Cardiac fibroblast (primary cell): ENCODE measurements around the gene COL4A2.
A peak's percentile ranks its signal among the peaks of the same experiment; 100 is the strongest.

Source experiments
- DNase-seq, 2 donors: peaks; one replicate each; pipeline versions ENCODE4 v3.0.0 to v3.0.0-alpha.2; 2010; ENCODE audit warnings: low read depth in 2 of 2
- H3K4me3 ChIP-seq, 2 donors: replicated peaks in 1 of 2; 1 replicate in 1 of 2; 2 replicates in 1 of 2; pipeline ENCODE4 v1.5.1; 2011; ENCODE audit warnings: low read depth in 2 of 2, low read length in 2 of 2, mild to moderate bottlenecking in 2 of 2, moderate library complexity in 1 of 2
- TF ChIP-seq, protein P1 (sequence below): IDR thresholded peaks from one replicate; pipeline ENCODE4 v1.5.1; 2011; ENCODE audit warnings: low read depth, mild to moderate bottlenecking, low read length, inconsistent platforms

COL4A2 gene

DNA sequence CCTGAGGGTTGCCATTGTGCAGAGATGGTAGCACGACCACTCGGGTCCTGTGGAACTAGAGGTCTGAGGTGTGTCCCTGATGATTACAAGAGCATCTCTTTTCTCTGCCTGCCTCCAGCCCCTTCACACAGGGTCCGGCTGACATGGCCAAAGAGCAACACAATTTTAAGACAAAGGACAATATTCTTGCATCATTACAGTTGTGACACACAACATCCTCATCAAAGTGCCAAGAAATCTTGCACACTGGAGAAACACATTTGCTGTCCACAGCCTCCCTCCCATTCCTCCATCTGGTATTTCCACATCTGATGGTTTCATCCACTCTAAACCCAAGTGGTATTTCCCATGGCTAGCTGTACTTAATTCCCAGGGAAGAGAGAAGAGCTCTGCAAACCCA, 12.9 kb upstream of the COL4A2 start:
- DNase-seq: peak; percentile 67 to 87
- no peak overlapping the region for H3K4me3 ChIP-seq
- TF ChIP-seq, protein P1, sequence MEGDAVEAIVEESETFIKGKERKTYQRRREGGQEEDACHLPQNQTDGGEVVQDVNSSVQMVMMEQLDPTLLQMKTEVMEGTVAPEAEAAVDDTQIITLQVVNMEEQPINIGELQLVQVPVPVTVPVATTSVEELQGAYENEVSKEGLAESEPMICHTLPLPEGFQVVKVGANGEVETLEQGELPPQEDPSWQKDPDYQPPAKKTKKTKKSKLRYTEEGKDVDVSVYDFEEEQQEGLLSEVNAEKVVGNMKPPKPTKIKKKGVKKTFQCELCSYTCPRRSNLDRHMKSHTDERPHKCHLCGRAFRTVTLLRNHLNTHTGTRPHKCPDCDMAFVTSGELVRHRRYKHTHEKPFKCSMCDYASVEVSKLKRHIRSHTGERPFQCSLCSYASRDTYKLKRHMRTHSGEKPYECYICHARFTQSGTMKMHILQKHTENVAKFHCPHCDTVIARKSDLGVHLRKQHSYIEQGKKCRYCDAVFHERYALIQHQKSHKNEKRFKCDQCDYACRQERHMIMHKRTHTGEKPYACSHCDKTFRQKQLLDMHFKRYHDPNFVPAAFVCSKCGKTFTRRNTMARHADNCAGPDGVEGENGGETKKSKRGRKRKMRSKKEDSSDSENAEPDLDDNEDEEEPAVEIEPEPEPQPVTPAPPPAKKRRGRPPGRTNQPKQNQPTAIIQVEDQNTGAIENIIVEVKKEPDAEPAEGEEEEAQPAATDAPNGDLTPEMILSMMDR: no peak

DNA sequence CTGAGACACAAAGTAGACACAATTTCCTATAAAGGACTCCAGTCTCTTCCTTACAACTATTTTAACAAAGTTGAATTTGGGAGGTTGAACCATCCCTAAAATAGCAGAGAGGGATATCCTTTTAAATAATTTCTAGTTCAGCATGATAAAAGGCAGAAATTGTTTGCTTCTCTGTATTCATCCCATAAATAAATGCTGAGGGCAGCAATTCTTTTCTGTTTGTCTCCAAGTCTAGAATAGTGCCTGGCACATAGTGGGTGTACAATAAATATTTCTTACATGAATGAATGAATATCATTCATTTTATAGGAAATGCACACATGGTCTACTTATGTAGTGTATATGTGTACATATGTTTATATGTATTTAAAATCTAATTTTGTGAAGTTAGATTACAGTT, 12.5 kb upstream of the COL4A2 start:
- no peak overlapping the region for H3K4me3 ChIP-seq
- TF ChIP-seq, protein P1: no peak
- no peak for DNase-seq

DNA sequence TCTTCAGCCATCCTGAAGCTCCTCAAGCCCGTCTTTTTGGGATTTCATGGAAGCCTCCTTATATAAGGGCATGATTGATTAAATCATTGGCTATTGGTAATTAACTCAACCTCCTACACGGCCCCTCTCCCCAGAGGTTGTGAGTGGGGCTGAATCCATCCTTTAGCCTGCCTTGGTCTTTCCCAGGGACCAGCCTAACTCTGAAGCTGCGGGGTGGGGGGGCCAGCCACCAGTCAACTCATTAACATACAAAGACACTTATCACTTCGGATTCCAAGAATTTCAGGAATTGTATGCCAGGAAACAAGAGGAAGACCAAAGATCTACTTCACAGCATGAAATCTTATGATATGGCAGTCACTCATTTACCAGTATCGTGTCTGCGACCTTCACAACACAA, 10.1 kb upstream of the COL4A2 start:
- DNase-seq: no peak
- no peak overlapping the region for H3K4me3 ChIP-seq
- TF ChIP-seq, protein P1: no peak

DNA sequence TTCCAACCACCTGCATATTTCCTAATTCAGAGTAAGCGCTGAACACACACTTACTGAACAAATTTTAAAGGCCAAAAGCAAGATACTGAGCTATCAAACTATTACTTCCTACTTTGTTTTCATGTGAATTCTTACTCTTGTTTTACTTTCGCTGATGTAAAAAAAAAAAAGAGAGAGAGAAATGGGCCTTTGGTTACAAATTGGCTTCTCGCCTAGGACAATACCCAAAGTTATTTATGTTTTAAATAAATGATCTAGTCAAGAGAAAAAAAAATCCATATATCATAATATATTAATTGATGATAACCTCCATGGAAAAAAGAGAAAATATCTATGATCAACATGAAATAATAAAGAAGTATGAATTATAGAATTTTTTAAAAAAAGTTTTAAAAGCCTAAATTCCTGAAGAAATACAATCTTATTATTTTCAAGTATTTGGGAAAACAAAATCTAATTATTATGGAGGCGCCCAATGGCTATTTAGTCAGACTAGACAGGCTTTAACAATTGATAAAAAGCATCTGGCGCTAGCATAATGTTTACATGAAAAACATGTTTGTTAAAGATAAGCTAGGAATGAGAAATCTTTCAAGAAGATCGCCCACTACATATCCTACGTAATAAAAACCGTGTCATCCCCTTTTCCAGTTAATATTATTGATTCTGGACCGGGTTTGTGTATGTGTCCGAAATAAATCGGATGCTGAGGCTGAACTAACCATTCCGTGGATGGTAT, 9.1 kb upstream of the COL4A2 start:
- DNase-seq: peak in 1 of 2 donors; percentile 51
- H3K4me3 ChIP-seq: no peak overlapping the region
- TF ChIP-seq, protein P1: no peak

DNA sequence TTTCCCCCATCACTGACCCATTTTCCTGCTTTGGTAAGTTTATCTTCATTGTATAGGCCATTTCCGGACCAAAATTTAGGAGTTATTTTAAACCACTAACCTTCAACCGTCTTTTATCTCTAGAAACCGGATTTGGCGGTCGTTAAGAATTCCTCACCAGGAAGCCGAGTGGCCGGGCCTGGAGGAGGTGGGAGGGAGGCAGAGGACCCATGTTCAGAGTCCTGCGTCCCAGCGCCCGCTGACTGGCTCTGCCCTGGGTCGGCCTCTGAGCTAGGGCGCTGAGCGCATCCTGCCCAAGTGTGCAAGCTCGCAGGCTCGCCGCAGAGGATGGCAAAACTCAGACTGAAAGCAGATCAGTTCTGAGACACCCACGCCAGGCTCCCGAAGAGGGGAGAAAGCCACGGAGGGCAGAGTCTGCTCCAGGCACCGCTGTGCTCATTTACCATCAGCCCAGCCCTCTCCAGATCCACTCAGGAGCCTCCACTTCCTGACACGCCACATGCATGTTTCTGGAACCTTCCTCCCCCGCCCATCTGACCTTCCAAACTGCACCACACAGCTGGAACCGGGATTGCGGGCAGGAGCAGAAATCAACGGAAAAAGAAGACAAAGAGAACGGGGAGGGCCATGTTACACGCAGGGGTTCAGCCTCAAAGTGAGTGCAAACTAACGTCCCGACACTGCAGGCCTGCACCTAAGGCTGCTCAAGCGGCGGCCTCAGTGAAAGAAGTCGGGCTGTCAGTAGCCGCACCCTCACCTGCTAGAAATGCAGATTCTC, 8.4 kb upstream of the COL4A2 start:
- H3K4me3 ChIP-seq: peak overlapping the region in 1 of 2 donors; percentile 16
- peak; percentile 61 to 70 for DNase-seq
- TF ChIP-seq, protein P1: no peak

DNA sequence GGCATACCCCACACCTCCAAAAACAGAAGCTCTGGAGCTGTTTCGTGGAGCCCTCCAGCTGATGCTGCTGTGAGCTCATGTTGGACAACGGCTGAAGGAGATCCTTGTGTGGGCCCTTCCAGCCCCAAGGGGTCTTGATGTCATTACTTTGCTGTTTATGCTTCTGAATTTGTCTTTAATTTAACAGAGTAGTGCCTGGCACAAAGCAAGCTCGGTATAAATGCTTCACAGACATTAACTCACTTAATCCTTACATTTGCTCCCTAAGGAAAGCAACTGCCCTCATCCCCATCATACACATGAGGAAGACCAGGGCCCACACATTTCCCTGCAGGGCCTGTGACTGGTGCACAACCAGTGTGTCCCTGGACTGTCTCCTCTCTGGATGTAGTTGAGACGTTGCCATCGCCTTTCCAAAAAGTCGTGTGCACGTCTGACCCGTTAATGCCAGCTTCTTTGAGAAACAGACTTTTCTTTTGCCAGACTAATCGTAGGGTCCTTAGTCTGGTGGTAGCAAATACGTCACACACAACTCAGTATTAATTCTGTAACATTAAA, 7.7 kb upstream of the COL4A2 start:
- H3K4me3 ChIP-seq: peak overlapping the region in 1 of 2 donors; percentile 3
- DNase-seq: no peak
- TF ChIP-seq, protein P1: no peak
